NCI-H226 (cell line): ENCODE data around the gene CTSL.
A peak's percentile ranks its signal among the peaks of the same experiment; 100 is the strongest.

Experiments used
- DNase-seq: peaks from one replicate; pipeline ENCODE4 v3.0.0-alpha.2; 2015

The CTSL gene

DNA sequence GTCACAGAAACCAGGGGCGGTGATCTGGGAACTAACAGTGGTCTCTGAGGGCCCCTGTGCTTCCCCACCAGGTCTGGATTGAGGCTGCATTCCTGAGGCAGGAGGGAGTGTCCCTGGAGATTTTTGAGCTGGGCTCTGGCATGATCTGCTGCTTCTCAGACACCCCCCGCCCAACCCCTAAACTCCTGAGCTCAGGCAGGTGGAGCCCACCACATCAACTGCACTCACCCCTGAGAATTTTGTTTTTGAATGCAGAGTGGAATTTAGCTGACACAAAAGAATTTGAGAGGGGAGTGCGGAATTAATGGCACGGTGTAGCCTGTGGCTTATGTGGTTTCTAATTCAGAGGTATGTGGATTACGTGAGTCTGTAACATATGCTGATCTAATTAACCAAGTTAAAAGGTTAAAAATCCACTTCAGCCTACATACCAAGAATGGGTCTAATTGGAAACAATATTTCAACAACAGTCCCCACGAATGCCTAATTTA is 23.9 kb upstream of the CTSL start:
- no peak for DNase-seq

DNA sequence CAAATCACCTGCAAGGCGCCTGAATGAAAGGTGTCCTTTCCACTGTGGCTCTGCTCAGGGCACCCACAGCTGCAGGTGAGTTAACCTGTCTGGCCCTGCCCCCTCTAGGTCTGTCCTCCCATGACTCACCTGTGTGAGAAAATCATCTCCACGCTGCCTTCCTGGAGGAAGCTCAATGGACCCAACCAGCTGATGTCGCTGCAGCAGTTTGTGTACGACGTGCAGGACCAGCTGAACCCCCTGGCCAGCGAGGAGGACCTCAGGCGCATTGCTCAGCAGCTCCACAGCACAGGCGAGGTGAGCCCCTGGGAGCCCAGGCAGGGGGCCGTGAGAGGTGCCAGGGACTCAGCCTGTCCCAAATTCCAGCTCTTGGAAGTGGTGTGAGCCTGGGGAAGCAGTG is 23.0 kb upstream of the CTSL start:
- DNase-seq: no peak

DNA sequence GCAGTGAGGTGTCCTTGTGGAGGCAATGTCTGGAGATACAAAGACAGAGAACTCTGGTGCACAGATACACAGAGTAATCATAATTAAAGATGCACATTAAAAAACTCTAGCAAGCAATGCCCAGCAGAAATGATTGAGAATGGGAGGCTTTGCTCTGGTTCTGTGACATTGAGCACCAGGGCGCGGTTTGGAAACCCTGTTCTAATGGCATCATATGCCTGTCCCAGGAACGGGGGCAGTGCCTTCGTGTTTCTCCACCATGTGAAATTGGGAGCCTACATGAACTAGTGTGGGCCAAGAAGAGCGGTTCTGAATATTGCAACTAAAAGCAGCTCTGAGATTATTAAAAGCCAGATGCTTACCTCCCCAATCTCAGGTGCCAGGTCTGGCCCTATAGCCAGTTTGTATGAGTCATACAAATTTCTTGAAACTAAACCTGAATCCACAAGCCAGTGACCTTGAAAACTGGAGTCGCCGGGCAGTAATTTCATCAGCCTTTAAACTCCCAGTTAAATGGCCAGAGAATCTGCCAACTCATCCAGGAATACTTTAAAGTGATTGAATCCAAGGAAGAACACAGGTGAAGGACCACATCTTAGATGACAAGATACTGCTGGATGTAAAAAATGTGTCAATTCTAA is 22.2 kb upstream of the CTSL start:
- DNase-seq: no peak

DNA sequence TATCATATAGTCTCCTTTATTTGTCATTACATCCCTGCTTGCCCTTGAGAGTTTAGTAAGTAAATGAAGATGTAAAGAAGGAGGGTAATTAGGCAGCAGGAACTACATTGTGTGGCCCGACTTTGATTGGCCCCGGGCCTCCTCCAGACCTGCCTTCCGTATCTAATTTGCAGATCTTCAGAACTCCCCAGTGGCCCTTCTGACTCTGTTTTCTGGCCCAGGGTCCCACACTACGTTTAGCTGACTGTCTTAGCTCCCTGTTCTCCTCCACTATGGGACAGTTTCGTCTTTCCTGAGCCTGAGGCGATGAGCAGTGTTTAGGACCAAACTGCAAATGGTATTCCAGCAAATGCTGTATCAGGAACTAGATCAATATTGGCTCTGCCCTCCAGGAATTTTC is 21.6 kb upstream of the CTSL start:
- DNase-seq: no peak

DNA sequence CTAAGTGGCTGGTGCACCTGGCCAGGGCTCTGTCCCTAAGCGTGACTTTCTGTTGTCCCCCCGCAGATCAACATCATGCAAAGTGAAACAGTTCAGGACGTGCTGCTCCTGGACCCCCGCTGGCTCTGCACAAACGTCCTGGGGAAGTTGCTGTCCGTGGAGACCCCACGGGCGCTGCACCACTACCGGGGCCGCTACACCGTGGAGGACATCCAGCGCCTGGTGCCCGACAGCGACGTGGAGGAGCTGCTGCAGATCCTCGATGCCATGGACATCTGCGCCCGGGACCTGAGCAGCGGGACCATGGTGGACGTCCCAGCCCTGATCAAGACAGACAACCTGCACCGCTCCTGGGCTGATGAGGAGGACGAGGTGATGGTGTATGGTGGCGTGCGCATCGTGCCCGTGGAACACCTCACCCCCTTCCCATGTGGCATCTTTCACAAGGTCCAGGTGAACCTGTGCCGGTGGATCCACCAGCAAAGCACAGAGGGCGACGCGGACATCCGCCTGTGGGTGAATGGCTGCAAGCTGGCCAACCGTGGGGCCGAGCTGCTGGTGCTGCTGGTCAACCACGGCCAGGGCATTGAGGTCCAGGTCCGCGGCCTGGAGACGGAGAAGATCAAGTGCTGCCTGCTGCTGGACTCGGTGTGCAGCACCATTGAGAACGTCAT is 19.7 kb upstream of the CTSL start:
- DNase-seq: no peak

DNA sequence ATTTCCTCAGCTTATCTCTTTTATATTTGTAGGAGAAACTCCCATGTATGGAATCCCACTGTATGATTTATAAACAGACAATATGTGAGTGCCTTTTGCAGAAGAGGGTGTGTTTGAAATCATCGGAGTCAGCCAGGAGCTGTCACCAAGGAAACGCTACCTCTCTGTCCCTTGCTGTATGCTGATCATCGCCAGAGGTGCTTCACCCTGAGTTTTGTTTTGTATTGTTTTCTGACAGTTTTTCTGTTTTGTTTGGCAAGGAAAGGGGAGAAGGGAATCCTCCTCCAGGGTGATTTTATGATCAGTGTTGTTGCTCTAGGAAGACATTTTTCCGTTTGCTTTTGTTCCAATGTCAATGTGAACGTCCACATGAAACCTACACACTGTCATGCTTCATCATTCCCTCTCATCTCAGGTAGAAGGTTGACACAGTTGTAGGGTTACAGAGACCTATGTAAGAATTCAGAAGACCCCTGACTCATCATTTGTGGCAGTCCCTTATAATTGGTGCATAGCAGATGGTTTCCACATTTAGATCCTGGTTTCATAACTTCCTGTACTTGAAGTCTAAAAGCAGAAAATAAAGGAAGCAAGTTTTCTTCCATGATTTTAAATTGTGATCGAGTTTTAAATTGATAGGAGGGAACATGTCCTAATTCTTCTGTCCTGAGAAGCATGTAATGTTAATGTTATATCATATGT is 18.0 kb upstream of the CTSL start:
- DNase-seq: no peak

DNA sequence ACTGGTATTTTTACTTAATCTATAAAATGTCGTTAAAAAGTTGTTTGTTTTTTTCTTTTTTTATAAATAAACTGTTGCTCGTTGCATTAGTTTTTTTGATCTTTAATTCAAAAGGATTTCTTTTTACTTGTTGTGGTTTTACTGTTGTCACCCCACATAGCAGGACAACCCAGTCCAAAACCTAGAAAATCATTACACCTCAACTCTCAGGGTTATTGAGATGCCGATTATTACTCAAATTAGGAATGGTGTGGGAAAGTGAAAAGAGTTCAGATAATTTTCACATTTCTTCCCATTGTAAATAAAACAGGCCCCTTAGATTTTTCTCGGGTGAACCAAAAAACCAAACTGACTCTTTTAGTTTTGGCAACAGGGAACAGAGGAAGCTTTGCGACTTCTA is 17.4 kb upstream of the CTSL start:
- DNase-seq: no peak

DNA sequence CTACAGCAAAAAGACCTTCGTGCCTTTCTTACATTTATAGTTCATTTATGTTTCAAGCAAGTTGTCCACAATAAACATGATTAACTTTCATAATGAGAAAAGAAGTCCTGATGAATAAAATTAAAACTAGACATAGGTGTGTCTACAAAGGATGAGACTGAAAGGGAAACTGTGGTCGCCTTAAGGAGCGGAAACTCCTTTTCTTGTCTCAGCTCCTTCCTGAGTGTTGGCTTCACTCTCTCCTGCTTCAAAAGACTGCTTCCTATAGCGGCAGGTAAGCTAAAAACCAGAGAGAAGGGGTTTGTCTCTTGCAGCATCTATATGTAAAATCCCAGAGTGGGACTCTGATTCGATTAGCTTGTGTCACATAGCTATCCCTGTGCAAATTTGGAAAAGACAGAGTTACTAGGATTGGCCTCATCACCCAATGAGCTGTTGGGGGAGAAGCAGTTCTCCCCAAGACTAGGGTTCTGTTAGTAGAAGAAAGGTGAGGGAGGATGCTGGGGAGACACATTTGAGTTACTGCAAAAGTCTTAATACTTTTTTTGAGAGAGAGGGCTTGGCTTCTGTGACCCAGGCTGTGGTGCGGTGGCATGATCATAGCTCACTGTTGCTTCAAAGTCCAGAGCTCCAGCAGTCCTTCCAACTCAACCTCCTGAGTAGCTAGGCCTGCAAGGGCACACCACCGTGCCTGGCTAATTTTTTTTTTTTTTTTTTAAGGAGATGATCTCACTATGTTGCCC is 16.8 kb upstream of the CTSL start:
- DNase-seq: no peak

DNA sequence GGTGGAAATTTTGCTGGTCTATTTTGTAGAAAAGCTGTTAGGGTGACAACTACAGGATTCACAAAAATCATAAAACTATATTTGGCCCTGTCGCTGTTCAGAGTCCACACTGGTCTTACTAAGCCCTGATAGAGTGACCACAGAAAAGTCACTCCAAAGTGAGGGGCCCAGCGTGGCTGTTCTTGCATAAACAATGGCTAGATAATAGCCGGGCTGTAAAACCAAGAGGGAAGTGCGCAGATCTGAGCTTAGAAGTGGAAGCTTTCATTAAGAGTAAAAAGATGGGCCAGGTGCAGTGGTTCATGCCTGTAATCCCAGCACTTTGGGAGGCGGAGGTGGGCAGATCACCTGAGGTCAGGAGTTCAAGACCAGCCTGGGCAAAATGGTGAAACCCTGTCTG is 15.5 kb upstream of the CTSL start:
- no peak for DNase-seq

DNA sequence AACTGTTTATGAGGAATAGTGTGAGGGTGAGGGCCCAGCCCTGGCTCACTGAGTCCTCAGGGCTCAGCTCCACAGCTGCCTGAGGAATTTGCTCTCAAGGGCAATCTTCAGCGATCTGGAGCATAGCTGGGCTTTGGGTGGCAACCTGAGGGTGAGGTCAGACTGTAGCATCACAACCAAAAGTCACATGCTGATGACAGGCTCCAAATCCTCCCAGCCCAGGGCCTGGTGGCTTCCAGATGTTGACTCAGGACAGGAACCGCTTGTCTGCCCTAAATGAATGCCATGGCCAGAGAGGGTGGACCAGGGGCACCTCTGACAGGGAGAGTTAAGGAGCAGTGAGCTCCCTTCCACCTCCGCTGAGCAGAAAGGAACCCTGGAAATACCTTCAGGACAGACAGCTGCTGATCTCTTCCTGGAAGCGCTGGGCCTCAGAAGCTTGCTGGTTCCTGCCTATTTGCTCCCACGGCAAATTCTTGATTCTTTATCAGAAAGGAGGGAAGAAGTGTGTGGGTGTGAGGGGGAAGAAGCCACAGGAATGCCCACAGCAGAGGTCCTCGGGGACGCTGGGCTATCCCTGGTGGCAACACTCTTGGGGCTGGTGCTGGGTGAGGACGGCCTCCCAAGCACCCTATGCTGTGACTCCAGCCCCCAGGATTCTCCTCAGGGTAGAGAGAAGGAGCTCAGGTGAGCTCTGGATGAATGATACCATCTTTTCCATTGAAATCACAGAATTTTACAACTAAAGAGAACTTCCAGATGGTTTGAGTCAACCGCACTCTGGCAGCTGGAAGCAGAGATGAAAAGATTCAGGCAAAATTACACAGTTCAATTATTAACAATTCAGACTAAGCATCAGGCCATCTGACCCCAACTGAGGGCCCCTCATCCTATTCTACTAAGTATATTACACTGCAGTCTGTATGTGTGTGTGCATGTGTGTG is 13.8 kb upstream of the CTSL start:
- DNase-seq: peak; percentile 67

DNA sequence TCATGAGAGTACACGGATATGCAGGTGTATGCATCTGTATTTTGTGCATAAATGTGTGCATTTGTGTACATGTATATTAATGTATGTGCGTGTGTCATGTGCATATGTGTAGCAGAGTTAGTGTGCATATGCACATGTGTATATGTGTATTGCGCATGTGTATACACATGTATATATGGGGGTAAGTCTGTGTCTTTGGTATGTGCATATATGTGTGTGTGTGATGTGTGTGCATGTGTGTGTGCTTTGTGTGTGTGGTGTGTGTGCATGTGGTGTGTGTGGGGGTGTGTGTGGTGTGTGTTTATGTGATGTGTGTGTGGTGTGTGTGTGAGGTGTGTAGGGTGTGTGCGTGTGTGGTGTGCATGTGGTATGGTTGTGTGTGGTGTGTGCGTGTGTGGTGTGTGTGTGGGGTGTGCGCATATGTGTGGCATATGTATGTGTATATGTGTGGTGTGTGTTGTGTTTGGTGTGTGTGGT is 13.1 kb upstream of the CTSL start:
- DNase-seq: no peak

DNA sequence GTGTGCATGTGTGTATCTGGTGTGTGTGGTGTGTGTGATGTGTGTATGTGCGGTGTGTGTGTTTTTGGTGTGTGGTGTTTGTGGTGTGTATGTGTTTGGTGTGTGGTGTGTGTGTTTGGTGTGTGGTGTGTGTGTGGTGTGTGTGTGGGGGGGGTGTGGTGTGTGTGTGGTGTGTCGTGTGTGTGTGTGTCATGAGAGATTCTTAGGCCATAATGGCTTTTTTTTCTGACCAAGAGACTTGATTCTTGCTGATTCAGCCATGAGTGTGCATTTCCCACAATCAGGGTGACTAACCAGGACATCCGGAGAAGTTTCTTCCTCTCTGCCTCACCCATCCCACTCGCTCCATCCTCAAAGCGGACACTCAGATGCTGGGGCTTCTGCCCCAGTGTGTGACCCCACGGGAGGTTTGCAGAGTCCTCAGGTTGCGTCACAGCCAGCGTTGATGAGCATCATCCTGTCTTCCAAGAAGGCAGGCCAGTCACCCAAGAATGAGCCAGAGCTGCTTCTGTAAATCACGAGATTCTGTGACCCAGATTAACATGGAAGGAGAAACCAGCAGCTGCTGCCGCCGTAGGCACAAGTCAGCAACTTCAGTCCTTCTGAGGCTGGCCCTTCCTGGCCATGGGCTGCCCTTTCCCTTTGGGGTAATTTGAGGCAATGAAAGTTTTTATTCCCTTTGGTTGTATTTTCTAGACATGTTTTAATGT is 12.5 kb upstream of the CTSL start:
- peak; percentile 91 for DNase-seq

DNA sequence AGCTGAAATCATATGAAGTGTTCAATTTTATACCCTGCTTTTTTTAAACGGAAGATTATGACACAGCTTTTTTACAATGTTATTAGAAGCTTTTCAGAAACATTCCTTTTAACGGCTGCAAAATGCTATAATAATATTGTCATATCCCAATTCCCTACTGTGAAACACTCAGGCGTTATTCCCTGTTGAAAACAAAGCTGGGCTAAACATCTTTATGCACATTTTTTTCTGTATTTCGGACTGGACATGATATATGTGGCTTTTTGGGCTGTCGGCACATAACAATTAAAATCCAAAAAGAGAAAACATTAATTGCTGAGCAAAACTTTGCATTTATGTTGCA is 12.0 kb upstream of the CTSL start:
- DNase-seq: no peak

DNA sequence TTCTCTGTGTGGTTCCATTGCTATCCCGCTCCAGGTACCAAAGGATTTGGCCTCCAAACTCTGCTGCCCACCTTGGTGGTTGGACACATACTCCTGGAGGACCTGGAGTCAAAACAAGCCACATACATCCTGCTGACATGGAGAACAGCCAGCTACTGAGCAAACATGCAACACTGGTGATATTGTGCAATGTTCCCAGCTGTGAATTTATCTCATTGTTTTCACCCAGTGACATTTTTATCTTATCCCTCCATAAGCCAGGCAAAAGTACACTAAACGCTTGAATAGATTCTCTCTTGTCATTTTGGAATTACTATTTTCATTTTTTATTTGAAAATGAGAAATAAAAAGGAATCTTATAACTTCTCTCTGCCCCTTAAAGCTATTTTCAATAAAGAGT is 11.1 kb upstream of the CTSL start:
- peak; percentile 55 for DNase-seq

DNA sequence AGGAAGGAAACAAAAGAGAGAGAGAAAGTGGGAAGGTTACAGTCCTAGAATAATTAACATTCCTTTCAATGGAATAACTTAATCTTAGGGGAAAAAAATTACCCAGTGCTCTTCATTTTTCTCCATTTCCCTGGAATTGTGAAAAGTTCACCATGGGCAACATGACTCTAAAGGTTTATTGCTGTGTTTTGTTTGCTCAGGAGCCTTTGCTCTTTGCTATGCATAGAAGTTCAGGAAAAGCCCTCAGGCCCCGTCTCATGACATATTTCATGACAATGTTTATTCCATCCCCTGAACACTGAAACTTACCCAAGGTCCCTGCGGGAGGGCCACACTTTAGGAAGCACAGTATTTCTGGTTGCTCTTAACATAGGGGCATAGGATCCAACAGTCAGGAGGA is 9.8 kb upstream of the CTSL start:
- DNase-seq: no peak

DNA sequence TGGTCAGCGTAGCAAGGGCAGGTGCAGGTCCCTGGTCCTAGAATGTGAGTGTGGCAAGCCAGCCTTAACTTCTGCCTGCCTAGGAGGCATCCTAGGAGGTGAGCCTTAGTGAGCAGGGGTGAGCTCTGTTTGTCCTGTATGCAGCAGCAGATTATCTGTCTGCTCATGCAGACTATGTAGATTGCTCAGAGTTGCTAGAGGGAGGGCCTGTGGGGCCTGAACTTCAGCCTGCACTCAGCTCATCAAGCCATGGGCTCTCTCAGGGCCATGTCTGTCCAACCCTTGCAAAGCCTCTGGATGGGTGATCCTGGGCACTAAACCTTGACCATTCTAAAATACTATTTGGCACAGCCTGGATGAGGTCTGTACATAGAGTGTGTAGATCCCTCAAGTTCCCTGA is 8.5 kb upstream of the CTSL start:
- DNase-seq: no peak

DNA sequence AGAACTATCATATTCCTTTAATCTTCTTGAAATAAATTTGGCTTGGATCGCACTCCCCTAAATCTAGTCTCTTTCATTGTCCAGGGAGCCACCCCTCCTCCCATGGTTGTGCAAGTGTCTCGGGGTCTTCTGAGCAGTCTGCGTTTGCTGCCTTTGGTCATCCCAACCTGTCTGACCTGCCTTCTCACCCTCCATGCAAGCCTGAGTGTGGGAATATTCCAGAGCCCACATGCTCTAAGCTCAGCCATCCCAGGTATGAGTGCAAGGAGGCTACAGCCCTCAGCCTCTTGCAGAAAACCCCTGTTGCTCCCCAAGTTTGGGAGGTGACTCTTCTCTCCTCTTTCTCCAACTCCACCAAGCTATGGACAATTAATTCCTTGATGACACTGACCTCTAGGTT is 7.7 kb upstream of the CTSL start:
- DNase-seq: no peak

DNA sequence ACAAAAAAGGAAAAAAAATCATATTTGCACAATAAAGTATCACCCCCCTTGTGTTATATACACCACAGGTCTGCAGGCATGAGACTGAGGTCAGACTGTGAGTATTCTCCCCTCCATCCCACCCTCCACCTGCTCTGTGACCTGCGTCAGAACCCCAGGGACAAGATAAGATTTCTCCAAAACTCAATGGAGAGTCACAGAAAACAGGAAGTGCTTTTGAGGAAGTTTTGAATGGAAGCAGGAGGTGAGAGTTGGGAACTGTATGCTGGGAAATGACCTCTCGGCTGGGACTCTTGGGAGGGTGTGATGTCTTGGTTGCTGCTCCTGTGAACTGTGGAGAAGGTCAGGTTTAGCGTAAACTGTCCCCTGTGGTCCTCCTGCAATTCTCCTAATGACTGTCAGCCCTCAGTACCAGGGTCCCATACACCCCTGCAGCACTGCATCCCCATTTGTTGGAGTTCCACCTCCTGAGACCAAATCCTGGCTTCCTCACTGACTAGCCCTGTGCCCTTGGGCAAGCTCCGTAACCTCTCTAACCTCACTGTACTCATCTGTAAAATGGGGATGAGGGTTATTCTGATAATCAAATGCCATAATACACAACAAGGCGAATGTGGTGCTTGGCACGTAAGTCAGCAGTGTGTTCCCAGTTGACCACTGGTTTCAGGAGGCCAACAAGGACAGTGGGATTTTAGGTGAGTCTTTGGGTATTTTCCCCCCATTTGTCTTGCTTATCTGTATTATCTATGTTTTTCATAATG is 6.9 kb upstream of the CTSL start:
- no peak for DNase-seq

DNA sequence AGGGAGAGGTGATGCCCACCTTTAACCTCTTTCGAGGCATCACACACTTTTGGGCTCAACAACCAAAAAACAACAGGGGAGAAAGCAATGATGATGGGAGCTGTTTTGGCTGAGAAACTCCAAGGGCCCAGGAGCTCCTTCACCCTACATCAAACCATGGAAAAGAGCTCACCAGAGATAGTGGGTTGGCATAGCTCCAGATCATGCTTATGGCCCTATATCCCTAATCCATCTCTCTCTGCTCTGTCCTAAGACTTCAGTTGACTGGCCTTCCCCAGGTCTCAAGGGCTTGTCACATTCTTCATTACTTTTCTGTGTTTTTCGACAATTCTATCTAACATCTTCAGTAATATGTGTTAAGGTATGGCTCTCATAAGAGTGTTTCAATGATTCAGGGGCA is 5.7 kb upstream of the CTSL start:
- no peak for DNase-seq

DNA sequence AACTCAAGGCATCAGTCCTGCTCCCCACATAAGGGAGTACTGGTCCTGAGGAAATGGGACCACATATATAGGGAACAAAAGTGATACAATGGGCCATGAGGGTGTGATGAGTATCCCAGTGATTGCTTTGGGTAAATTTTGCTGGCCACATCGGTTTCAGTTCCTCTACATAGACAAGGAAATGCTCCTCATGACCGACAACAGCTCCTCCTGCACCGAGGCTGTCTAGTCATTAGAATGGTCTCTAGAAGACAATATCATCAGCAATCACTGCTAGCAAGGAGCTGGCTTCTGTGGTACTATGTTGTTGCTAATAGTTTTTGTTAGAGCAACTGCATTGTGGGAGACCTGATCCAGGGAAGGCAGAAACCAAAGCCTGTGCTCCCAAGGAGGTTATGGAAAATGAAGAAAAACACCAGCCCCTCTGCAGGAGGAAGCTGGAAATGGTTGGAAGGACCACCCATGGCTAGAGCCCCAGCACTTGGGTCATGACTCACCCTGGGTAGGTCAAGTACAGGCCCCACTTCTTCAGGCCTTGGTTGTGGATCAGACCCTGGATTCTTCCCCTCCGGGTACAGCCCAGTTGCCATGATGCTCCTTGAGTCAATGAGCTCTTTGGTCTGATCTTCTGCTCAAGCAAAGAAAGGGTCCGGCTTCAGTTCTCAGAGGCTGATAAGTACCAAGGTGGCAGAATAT is 3.4 kb upstream of the CTSL start:
- DNase-seq: no peak
